GM21367 (cell line): ENCODE data around the gene THAP11.
A peak's percentile ranks its signal among the peaks of the same experiment; 100 is the strongest.
"Not testable (repeated sequence)": the region's sequence is repeated elsewhere in the genome, so short reads cannot be mapped to it uniquely, and the experiment has no call there.

Source experiments
- ATAC-seq: cut with Tn5 transposase; IDR thresholded peaks from one replicate; pipeline ENCODE4 v1.9.1; 2021; ENCODE audit not compliant: unreplicated experiment

The THAP11 gene

DNA sequence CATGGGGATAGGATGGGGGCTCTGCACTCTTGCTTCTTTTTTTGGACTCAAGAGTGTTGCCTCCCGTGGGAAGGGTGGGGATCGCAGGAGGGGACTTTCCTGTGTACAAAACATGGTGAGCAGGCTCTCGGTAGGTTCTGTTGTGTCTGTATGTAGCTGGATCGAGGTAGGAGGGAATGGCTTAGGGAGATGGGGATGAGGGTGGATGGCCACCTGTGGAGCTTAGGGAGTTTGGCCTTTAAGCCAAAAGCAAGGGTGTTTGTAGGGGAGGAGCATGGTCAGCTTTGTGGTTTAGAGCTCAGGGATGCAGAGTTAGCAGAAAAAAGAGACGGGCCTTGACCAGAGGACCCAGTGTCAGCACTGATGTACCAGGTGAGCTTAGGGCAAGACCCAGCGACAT lies 19.8 kb downstream of the THAP11 start:
- no peak for ATAC-seq

DNA sequence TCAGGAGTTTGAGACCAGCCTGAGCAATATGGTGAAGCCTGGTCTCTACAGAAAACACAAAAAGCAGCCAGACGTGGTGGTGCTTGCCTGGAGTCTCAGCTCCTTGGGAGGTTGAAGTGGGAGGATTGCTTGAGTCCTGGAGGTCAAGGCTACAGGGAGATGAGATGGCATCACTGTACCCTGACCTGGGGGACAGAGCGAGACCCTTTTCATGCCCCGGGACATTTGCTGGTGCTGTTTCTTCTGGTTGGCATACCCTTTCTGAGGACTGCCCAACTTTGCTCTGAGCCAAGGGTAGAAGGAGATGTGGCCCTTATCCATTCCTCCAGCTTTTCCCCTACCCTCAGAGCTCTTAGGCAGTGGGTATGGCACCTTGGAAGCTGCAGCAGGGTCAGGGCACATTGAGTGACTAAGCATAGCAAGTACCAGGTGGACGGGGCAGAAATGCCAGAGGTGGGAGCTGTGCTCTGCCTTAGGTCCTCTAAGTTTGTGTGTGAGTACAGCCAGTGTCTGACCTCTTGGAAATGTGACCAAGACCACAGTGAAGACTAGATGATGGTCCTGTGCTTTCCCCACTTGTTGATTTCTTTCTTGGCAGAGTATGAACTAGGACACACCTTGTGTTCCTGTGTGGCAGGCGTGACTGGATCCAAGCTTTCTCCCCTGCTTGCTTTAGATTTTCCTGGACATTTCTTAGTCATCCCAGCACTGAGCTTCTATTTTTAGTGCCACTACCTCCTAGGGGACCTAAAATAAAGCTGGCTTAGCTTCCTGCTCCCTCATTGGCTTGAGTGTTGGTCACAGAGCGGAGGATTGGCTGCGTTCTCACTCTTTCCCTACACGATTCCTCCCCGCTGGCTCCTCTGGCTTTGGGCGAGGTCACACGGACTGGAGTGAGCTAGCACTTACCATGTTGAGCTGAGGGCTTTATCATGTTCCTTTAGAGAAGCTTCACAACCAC lies 20.8 kb downstream of the THAP11 start:
- ATAC-seq: no peak

DNA sequence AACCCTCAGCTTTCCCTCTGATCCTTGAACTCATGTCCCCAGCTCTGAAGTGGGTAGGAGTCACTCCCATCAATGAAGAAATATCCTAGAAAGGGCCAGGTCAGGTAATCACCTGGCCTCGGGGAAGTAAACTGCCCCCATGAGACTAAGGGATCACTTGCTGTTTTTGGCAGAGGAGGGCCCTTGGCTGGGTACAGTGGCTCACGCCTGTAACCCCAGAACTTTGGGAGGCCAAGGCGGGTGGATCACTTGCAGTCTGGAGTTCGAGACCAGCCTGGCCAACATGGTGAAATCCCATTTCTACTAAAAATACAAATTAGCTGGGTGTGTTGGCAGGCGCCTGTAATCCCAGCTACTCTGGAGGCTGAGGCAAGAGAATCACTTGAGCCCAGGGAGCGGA lies 21.9 kb downstream of the THAP11 start:
- not testable (repeated sequence) for ATAC-seq

DNA sequence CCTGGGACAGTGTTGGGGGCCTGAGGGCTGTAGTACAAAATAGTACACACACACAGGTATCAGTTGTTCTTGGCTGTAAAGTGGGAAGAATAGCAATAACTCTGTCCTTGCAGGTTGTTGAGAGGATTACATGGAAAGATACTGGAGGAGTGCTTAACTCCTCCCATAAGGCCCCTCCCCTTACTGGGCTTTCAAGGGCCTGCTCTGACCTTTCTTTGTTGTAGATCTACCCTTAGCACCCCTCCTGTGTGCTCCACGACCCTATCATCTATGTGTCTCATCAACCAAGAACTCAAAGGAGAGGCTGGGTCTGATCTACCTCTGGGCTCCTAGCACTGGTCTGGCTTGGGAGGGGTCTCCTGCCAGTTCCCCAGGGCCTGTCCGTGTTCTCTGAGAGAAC lies 22.5 kb downstream of the THAP11 start:
- no peak for ATAC-seq

DNA sequence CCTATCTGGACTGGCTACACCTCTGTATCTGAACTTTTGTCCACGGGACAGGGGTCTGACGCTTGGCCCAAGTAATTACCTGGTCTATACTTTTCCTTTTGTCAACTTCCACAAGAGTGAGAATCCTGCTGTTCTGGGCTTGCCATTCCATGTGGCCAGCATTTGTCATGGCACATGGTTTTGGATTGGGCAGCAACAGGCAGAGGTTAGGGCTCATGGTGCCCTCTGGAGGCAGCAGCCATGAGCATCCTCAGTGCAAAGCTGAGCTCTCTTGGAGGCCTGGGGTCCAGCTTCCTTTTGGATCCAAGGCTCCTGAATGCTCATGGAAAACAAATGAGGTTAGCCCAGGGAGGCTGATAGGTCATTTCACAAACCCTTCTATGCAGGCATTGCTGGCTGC lies 23.2 kb downstream of the THAP11 start:
- no peak for ATAC-seq

DNA sequence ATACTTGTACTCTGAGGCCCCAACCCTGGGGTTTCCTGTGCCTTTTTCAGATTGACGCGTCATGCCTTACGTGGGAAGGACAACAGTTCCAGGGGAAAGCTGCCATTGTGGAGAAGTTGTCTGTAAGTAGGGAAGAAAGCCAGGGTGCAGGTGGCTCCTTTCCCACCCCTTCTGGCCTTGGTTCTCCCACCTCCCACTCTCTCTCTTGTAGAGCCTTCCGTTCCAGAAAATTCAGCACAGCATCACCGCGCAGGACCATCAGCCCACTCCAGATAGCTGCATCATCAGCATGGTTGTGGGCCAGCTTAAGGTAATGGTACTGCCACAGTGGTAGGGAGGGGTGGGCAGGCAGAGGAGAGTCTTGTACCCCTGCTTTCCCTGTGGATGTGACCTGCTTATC lies 26.2 kb downstream of the THAP11 start:
- ATAC-seq: no peak

DNA sequence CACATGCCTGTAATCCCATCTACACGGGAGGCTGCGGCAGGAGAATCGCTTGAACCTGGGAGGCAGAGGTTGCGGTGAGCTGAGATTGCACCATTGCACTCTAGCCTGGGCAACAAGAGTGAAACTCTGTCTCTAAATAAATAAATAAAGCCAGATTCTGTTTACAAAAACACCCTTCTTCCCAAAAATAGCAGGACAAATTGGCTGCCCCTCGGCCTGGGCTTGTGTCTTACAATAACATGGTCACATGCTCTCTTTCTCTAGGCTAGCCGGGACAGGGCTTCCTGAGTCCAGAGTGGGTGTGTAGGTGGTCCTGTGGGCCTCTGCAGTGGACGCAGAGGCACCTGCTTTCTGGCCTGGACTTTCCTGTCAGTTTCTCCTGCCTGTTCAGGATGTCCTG lies 27.5 kb downstream of the THAP11 start:
- no peak for ATAC-seq

DNA sequence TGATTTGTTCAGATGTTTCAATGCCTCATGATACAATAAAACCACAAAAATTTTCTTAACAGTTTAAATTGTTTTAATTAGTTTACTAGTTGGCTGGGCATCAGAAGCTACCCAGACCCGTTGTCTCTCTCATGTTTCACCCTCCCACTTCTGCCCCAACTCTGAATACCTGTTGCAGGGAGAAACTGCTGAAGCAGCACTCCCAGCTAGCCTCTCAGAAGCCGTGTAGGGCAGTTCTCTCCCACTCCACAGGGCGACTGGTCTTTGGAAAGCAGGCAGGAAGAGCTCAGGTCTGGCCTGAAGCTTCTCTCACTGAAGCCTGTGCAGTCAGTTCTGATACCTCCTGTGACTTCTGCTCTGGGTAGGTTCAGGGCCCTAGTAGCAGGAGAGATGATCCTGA lies 29.1 kb downstream of the THAP11 start:
- no peak for ATAC-seq

DNA sequence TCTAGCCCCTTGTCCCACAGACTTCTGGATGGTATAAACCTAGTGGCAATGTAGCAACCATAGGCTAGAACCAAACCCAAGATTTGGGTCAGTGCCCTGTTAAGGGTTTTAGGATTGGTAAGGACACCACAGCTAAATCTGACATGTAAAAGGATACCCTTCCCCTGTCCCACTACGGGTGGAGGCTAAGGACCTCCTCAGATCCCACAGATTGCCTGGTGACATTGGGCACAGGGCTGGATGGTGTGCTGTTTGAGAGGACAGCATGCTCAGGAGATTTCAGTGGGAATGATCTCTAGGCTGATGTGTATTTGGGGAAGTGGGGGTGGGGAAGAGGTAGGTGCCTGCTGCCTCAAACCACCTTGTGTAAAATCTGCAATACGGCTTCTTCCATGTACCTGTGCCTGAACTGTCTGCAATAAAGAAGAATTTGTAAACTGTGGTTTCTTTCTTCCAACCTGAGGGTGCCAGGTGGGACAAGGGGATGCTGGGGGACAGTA lies 30.1 kb downstream of the THAP11 start:
- ATAC-seq: no peak

DNA sequence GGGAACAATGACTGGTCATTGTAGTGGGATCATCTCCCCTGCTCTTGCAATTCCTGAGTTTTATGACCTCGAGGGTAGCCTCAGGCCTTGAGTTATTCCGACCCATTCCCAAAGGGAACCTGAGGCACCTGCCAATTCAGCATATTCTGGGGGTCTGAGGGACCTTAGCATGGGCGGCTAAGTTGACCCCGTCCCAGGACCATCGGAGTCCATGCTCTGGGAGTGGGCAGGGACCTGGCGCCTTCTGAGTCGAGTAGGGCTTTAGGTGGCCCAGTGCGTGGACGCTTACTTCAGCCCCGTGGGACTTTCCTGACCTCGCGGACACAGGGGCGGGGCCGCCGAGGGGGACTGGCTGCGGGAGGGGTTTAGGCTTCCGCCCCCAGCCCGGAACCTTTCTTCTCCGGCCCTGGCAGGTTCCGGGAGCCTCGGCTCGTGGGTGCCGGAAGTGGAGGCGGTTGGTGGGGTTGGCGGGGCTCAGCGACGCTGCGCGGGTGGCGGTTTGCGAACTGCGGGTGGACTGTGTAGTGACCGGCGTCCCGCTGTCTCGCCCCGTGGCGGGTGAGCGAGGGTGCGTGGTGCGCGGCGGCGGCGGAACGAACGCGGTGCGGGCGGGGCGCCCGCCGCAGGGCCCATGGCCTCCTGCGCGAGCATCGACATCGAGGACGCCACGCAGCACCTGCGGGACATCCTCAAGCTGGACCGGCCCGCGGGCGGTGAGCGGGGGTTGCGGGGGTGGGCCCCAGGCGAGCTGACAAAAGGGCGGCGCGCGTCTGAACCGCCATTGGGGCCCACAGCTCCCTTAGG lies 30.7 kb downstream of the THAP11 start, which contains the start of gene EDC4:
TSS of gene EDC4 (plus strand) at position 422 of the 804 bp plus-strand sequence. CDS start at position 632, 210 bp downstream.
- peak; percentile 41 for ATAC-seq

DNA sequence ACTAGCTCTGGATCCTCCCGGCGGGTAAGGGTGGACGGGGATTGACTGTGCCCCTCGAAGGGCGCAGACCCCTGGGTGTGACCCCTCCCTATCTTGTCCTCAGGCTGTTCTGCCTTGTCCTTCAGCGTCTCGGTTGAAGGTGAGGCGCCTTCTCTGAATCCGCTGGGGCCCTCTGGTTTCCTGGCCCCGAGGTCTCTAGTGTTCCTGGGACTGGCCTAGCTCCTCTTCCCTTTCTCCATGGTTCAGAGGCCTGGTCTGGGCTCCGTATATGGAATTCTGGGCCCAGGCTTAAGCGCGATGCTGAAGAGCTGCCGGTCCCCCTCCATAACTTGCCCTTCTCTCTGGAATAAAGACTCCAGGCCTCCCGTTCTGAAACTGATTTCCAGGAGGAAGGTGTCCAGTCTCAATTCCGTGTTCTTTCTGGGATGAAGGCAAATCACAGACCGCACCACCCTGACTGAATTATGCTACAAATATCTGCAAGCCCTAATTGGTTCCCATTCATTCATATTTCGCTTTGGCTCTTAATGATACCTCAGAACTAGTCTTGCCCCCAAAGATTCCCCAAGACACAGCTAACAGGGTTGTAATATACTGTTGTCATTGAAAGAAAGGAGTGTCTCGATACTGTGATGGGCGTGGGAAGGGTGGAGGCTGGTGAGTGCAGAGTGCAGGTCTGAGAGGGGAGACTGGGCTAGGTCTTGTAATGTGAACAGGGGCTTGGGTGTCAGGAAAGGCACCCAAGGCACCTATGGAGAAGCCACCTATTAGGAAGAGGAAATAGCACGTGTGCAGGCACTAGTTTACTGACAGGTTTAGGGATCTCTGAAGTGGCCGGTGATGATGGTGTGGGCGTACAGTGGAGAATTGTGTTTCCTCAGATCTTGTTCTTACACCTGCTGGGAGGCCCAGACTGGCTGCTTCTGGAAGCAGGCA lies 31.6 kb downstream of the THAP11 start:
- no peak for ATAC-seq

DNA sequence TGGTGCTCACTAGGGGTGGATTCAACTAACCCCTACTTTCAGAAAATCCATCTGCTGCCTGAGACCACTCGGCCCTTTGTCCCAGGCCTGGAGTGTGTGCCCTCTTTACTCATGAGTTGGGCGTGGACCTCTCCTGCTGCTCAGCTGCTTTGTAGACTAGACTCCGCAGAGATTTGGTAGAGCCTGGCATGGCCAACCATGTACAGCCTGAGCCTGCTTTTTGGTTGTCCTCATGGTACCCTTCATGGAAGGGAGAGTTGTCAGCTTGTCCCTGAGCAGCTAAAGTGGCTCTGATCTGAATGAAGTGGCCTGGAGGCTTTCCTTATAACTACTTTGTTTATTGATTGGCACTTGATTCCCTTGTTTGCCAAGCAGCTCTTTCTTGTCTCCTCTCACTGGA lies 32.3 kb downstream of the THAP11 start:
- no peak for ATAC-seq

DNA sequence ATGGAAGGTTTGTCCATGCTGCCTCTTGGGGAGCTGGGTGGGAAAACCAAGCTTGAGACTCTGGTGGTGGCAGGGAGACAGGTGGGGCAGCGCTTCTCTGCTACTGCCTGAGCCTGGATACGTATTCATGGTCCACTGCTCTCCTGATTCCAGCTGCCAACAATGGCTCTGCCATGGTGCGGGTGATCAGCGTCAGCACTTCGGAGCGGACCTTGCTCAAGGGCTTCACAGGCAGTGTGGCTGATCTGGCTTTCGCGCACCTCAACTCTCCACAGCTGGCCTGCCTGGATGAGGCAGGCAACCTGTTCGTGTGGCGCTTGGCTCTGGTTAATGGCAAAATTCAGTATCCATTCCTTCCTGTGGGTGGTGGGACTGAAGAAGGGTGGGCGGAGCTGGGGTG lies 34.9 kb downstream of the THAP11 start:
- ATAC-seq: no peak

DNA sequence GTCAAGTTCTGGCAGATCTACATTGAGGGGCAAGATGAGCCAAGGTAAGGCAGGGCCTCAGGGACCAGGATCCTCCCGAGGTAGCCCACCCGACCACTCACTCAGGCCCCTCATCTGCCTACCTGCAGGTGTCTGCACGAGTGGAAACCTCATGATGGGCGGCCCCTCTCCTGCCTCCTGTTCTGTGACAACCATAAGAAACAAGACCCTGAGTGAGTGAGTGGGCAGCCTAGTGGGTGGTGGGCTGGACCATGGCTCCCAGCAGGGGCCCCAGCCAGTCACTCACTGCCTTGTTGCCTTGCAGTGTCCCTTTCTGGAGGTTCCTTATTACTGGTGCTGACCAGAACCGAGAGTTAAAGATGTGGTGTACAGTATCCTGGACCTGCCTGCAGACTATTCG lies 36.1 kb downstream of the THAP11 start:
- no peak for ATAC-seq

DNA sequence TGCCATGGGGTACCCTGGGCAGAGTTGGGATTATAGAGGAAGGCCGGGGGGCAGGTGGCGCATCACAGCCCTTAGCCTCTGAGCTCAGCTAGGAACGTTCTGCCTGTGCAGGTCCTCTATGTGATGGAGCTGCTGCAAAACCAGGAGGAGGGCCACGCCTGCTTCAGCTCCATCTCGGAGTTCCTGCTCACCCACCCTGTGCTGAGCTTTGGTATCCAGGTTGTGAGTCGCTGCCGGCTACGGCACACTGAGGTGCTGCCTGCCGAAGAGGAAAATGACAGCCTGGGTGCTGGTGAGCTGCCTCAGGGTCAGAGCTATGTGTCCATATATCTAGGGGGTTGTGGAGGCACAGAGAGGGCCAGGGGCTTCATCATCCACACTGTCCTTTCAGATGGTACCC lies 36.7 kb downstream of the THAP11 start:
- no peak for ATAC-seq

DNA sequence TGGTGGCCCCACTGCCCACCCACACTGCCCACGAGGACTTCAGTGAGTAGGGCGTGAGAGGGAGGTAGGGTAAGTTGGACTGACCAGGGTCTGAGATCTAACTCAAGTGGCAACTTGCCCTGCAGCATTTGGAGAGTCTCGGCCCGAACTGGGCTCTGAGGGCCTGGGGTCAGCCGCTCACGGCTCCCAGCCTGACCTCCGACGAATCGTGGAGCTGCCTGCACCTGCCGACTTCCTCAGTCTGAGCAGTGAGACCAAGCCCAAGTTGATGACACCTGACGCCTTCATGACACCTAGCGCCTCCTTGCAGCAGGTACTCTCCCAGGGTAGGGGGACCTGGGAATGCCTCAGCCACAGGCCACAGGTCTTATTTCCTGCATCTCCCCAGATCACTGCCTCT lies 37.3 kb downstream of the THAP11 start:
- no peak for ATAC-seq

DNA sequence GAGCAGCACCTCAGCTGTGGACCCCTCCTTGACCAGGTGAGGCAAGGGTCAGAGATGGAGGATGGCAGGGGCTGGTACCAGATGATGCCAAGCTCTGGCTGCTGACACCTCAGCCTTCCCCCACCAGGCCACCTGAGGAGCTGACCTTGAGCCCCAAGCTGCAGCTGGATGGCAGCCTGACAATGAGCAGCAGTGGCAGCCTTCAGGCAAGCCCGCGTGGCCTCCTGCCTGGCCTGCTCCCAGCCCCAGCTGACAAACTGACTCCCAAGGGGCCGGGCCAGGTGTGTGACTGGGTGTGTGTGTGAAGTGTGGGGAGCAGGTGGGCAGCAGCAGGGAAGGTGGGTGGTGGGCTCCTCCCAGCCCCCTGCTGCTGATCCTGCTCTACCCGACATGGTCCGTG lies 37.8 kb downstream of the THAP11 start:
- ATAC-seq: no peak

DNA sequence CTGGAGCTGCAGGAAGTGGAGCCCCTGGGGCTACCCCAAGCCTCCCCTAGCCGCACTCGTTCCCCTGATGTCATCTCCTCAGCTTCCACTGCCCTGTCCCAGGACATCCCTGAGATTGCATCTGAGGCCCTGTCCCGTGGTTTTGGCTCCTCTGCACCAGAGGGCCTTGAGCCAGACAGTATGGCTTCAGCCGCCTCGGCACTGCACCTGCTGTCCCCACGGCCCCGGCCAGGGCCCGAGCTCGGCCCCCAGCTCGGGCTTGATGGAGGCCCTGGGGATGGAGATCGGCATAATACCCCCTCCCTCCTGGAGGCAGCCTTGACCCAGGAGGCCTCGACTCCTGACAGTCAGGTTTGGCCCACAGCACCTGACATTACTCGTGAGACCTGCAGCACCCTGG lies 38.5 kb downstream of the THAP11 start:
- no peak for ATAC-seq

DNA sequence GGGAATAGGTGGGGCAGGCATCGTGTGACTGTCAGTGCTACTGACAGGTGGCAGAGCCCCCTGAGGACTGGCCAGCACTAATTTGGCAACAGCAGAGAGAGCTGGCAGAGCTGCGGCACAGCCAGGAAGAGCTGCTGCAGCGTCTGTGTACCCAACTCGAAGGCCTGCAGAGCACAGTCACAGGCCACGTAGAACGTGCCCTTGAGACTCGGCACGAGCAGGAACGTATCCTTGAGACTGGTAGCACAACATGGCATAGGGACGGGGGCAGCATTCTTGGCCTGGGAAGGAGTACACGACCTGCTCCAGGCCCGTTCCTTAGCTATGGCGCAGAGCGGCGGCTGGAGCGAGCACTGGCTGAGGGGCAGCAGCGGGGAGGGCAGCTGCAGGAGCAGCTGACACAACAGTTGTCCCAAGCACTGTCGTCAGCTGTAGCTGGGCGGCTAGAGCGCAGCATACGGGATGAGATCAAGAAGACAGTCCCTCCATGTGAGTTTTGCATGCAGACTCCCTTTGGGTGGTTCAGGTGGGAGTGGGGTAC lies 39.6 kb downstream of the THAP11 start:
- no peak for ATAC-seq

DNA sequence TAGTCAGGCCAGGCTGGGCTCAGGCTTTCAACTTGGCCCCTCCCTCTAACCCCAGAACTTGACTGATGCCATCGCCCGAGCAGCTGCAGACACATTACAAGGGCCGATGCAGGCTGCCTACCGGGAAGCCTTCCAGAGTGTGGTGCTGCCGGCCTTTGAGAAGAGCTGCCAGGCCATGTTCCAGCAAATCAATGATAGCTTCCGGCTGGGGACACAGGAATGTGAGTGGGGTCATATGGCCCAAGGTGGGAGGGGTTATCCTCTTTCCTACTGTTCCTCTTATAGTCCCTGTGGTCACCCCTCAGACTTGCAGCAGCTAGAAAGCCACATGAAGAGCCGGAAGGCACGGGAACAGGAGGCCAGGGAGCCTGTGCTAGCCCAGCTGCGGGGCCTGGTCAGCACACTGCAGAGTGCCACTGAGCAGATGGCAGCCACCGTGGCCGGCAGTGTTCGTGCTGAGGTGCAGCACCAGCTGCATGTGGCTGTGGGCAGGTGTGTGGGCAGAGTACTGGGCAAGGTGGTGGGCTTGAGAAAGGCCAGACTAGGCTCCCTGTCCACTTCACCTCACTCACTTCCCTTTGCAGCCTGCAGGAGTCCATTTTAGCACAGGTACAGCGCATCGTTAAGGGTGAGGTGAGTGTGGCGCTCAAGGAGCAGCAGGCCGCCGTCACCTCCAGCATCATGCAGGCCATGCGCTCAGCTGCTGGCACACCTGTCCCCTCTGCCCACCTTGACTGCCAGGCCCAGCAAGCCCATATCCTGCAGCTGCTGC lies 40.4 kb downstream of the THAP11 start:
- no peak for ATAC-seq
